HepG2 (cell line): ENCODE data around the gene UBR3. TPM values are rescaled to one million over a fixed set of nuclear protein-coding genes. Genes with fewer than 3 reads are reported as not detected.
A peak's percentile ranks its signal among the peaks of the same experiment; 100 is the strongest.

Experiments used
- AGO1 ChIP-seq: fragments of 200-400 bp; formaldehyde crosslinking; IDR thresholded peaks from 2 replicates; pipeline ENCODE4 v1.6.1; 2017; ENCODE audit warnings: mild to moderate bottlenecking, low read depth, low read length, moderate library complexity; ENCODE audit not compliant: poor library complexity, severe bottlenecking
- AHR ChIP-seq: IDR thresholded peaks from 2 replicates; pipeline ENCODE4 v1.6.1; 2018; ENCODE audit warnings: missing genetic modification reagents, missing compliant biosample characterization
- CBX2 ChIP-seq, 2 experiments: fragments of 200-600 bp in 1 of 2; sonication (generic); formaldehyde crosslinking in 1 of 2; IDR thresholded peaks; 2 replicates each; pipeline versions ENCODE4 v1.7.0 to v1.8.1; 2018 to 2022; ENCODE audit warnings: low read depth in 2 of 2, low read length in 1 of 2, mild to moderate bottlenecking in 1 of 2, missing genetic modification reagents in 1 of 2
- CREB1 ChIP-seq, 2 experiments: fragments of 450-650 bp in 1 of 2; IDR thresholded peaks; 2 replicates each; pipeline ENCODE4 v1.6.1; 2016 to 2017; ENCODE audit warnings: control low read depth in 1 of 2, mild to moderate bottlenecking in 1 of 2, missing compliant biosample characterization in 1 of 2, missing genetic modification characterization in 1 of 2
- MATR3 ChIP-seq: sonication (generic); formaldehyde crosslinking; IDR thresholded peaks from 2 replicates; pipeline ENCODE4 v1.4.0; 2020; ENCODE audit warnings: missing genetic modification reagents
- MEIS1 ChIP-seq: sonication (generic); formaldehyde crosslinking; IDR thresholded peaks from 2 replicates; pipeline ENCODE4 v1.9.0; 2021; ENCODE audit warnings: mild to moderate bottlenecking, missing genetic modification reagents, moderate library complexity, borderline replicate concordance
- NCOA5 ChIP-seq: sonication (generic); formaldehyde crosslinking; IDR thresholded peaks from 2 replicates; pipeline ENCODE4 v1.4.0; 2020; ENCODE audit warnings: missing genetic modification reagents
- PAF1 ChIP-seq: IDR thresholded peaks from 2 replicates; pipeline ENCODE4 v1.6.1; 2016; ENCODE audit warnings: missing genetic modification reagents, missing compliant biosample characterization
- PCBP2 ChIP-seq: fragments of 200-400 bp; formaldehyde crosslinking; optimal IDR thresholded peaks from 2 replicates; pipeline ENCODE3; 2018; ENCODE audit warnings: low read length, low read depth; ENCODE audit not compliant: poor library complexity, severe bottlenecking
- PHF20 ChIP-seq: sonication (generic); formaldehyde crosslinking; IDR thresholded peaks from 2 replicates; pipeline ENCODE4 v1.5.0; 2020; ENCODE audit warnings: mild to moderate bottlenecking, missing genetic modification reagents
- RBFOX2 ChIP-seq: fragments of 200-400 bp; formaldehyde crosslinking; IDR thresholded peaks from 2 replicates; pipeline ENCODE4 v1.6.1; 2017; ENCODE audit warnings: low read depth, mild to moderate bottlenecking, low read length
- RXRB ChIP-seq: IDR thresholded peaks from 2 replicates; pipeline ENCODE4 v1.6.1; 2016; ENCODE audit warnings: borderline replicate concordance, missing genetic modification reagents, missing compliant biosample characterization
- SP5 ChIP-seq: IDR thresholded peaks from 2 replicates; pipeline ENCODE4 v1.6.1; 2016; ENCODE audit warnings: low read depth, borderline replicate concordance
- TFE3 ChIP-seq: IDR thresholded peaks from 2 replicates; pipeline ENCODE4 v1.6.1; 2016
- TRAFD1 ChIP-seq: sonication (generic); formaldehyde crosslinking; IDR thresholded peaks from 2 replicates; pipeline ENCODE4 v1.5.1; 2020; ENCODE audit warnings: missing genetic modification reagents, mild to moderate bottlenecking, borderline replicate concordance
- ZFY ChIP-seq: sonication (generic); formaldehyde crosslinking; IDR thresholded peaks from 2 replicates; pipeline ENCODE4 v1.4.0; 2020; ENCODE audit warnings: missing genetic modification reagents
- ZNF574 ChIP-seq: sonication (generic); formaldehyde crosslinking; IDR thresholded peaks from 2 replicates; pipeline ENCODE4 v1.4.0; 2020; ENCODE audit warnings: missing genetic modification reagents
- ZNF660 ChIP-seq: sonication (generic); formaldehyde crosslinking; IDR thresholded peaks from 2 replicates; pipeline ENCODE4 v1.5.1; 2020; ENCODE audit warnings: mild to moderate bottlenecking, low read depth, missing genetic modification reagents, borderline replicate concordance
- ZNF672 ChIP-seq: sonication (generic); formaldehyde crosslinking; IDR thresholded peaks from 2 replicates; pipeline ENCODE4 v1.8.1; 2022; ENCODE audit warnings: missing genetic modification reagents
- polyA plus RNA-seq, 8 experiments: library from polyadenylated mRNA; depleted of rRNA in 3 of 8; stranded (reverse) in 7 of 8; unstranded in 1 of 8; fragments of >200 nt; fragmentation: Illumina TruSeq in 4 of 8; extraction: Trizol in 4 of 8; gene quantifications; 2 replicates each; pipeline versions ENCODE4 v1.2.1 to v1.2.3, GENCODE V29; 2011 to 2016; ENCODE audit warnings: low read depth in 4 of 8, missing spikeins in 1 of 8, mixed read lengths in 1 of 8; ENCODE audit not compliant: insufficient read depth in 1 of 8
- total RNA-seq, 5 experiments: library from RNA; depleted of rRNA; stranded (reverse); fragments of >200 nt; fragmentation: Illumina TruSeq; extraction: Trizol; gene quantifications; 2 replicates each; pipeline ENCODE4 v1.2.3, GENCODE V29; 2016; ENCODE audit warnings: low read depth in 1 of 5
- TF ChIP-seq, protein P1 (sequence below): sonication (generic); formaldehyde crosslinking; IDR thresholded peaks from 2 replicates; pipeline ENCODE4 v1.9.0; 2021; ENCODE audit warnings: missing genetic modification reagents, mild to moderate bottlenecking, borderline replicate concordance

Gene UBR3
- total and polyA plus RNA-seq, 2 of the 13 experiments (the other 11 are each of a cell fraction or from before 2014, with no cell fraction given): 15.1 to 28.0 TPM

GRCh38 chr2:169824373-169825333, 2.6 kb upstream of the UBR3 start, which contains the start of gene METTL5 (continued):
- peak; percentile 99 for TF ChIP-seq ZNF574
- TF ChIP-seq AGO1: peak; percentile 59
- TF ChIP-seq ZFY (CRISPR knock-in tag): peak; percentile 97
- no peak for TF ChIP-seq RXRB (CRISPR knock-in tag)
- TF ChIP-seq TRAFD1 (CRISPR knock-in tag): no peak
- TF ChIP-seq RBFOX2: peak; percentile 96
- TF ChIP-seq NCOA5 (CRISPR knock-in tag): no peak
- no peak for TF ChIP-seq CBX2 (IDR thresholded peaks at IDR 0.05; ENCODE audit: low read depth, low read length)
- TF ChIP-seq CBX2 (CRISPR knock-in tag; IDR thresholded peaks at IDR 0.05; ENCODE audit: low read depth): no peak; the same call in 1 of the 2 replicates
- peak; percentile 89 for TF ChIP-seq PHF20 (CRISPR knock-in tag)
- no peak for TF ChIP-seq ZNF672 (CRISPR knock-in tag)
- TF ChIP-seq PAF1: no peak
- no peak for TF ChIP-seq ZNF660
- TF ChIP-seq MATR3 (CRISPR knock-in tag): no peak
- TF ChIP-seq AHR (CRISPR knock-in tag): 0 out of 2 replicates have a peak, but pooled peaks have one; percentile 87
- TF ChIP-seq TFE3 (CRISPR knock-in tag): peak; percentile 73
- TF ChIP-seq MEIS1 (CRISPR knock-in tag): no peak
- peak; percentile 60 for TF ChIP-seq SP5 (CRISPR knock-in tag)
- TF ChIP-seq, protein P1, sequence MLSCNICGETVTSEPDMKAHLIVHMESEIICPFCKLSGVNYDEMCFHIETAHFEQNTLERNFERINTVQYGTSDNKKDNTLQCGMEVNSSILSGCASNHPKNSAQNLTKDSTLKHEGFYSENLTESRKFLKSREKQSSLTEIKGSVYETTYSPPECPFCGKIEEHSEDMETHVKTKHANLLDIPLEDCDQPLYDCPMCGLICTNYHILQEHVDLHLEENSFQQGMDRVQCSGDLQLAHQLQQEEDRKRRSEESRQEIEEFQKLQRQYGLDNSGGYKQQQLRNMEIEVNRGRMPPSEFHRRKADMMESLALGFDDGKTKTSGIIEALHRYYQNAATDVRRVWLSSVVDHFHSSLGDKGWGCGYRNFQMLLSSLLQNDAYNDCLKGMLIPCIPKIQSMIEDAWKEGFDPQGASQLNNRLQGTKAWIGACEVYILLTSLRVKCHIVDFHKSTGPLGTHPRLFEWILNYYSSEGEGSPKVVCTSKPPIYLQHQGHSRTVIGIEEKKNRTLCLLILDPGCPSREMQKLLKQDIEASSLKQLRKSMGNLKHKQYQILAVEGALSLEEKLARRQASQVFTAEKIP (CRISPR knock-in tag): no peak
- TF ChIP-seq CREB1 (IDR thresholded peaks at IDR 0.05): peak; percentile 23; the same call in 1 of the 2 replicates
- TF ChIP-seq CREB1 (CRISPR knock-in tag; IDR thresholded peaks at IDR 0.05): no peak
- TF ChIP-seq PCBP2: no peak
